Bronchial epithelial cell (primary cell): ENCODE measurements around the gene TNFAIP8L1. TPM values are rescaled to one million over a fixed set of nuclear protein-coding genes. Genes with fewer than 3 reads are reported as not detected.
A peak's percentile ranks its signal among the peaks of the same experiment; 100 is the strongest.

Experiments
- DNase-seq: peaks from one replicate; pipeline ENCODE4 v3.0.0-alpha.2; 2010; ENCODE audit warnings: low read depth
- FAIRE-seq: peaks from 2 replicates; lab custom pipeline; 2011; peaks lifted over from hg19 to GRCh38; lab: Jason Lieb, UNC
- H3K27me3 ChIP-seq: 2 replicates; pipeline ENCODE4 v1.5.1; 2011; ENCODE audit warnings: low read length; ENCODE audit not compliant: control insufficient read depth, insufficient read depth
- H3K36me3 ChIP-seq: 2 replicates; pipeline ENCODE4 v1.5.1; 2011; ENCODE audit warnings: low read length; ENCODE audit not compliant: control insufficient read depth, insufficient read depth
- H3K4me3 ChIP-seq: 2 replicates; pipeline ENCODE4 v1.5.1; 2011; ENCODE audit warnings: mild to moderate bottlenecking, low read depth, low read length, control low read depth
- total RNA-seq: library from RNA; depleted of rRNA; stranded (reverse); fragments of >200 nt; gene quantifications from 2 replicates; pipeline ENCODE4 v1.2.1, GENCODE V29; 2014
- TF ChIP-seq, protein P1 (sequence below): IDR thresholded peaks from 2 replicates; pipeline ENCODE4 v1.5.1; 2011; ENCODE audit warnings: mild to moderate bottlenecking, moderate library complexity, low read length, control low read depth, inconsistent platforms; ENCODE audit not compliant: insufficient read depth, severe bottlenecking

TNFAIP8L1 gene
- total RNA-seq, 1 donor from 2014 or later: 0.53 TPM

DNA sequence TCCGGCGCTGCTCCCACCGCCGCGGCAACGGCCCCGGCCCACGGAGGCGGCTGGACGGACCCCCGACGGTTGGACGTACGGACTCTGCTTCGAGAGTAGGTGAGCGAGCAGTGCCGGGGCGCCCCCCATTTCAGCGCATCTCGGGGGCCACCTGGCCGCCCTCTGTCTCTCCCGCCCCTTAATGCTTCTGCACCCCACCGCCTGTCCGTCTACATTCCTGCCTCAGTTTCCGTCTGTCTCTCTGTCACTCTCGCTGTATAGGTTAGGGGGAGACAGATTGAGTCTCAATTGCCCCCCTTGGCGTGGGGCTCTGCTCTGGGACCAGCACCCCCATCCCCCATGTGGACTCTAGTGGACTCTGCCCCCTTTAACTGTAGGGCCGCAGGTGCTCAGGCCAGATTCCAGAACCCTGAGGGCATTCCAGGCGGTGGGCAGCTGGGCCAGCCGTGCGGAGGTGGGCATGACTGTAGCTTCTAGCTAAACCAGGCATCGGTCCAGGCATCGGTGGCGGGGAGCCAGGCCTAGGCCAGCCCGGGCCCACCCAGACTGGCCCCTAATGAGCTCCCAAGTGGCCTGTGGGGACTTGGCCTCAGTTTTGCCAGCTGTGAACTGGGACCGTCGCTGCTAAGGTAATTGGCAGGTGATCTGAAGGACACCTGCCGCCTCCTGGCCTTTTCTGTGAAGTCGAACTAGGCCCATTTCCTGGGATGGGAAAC, 373 bp downstream of the TNFAIP8L1 start:
- Histone ChIP-seq H3K4me3 (peak overlapping the region; percentile 53), H3K36me3 (no peaks in the 10 kb centered on the region), H3K27me3 (no peaks in the 10 kb centered on the region)
- FAIRE-seq (no peak), DNase-seq (no peak)
- TF ChIP-seq, protein P1, sequence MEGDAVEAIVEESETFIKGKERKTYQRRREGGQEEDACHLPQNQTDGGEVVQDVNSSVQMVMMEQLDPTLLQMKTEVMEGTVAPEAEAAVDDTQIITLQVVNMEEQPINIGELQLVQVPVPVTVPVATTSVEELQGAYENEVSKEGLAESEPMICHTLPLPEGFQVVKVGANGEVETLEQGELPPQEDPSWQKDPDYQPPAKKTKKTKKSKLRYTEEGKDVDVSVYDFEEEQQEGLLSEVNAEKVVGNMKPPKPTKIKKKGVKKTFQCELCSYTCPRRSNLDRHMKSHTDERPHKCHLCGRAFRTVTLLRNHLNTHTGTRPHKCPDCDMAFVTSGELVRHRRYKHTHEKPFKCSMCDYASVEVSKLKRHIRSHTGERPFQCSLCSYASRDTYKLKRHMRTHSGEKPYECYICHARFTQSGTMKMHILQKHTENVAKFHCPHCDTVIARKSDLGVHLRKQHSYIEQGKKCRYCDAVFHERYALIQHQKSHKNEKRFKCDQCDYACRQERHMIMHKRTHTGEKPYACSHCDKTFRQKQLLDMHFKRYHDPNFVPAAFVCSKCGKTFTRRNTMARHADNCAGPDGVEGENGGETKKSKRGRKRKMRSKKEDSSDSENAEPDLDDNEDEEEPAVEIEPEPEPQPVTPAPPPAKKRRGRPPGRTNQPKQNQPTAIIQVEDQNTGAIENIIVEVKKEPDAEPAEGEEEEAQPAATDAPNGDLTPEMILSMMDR: no peak

DNA sequence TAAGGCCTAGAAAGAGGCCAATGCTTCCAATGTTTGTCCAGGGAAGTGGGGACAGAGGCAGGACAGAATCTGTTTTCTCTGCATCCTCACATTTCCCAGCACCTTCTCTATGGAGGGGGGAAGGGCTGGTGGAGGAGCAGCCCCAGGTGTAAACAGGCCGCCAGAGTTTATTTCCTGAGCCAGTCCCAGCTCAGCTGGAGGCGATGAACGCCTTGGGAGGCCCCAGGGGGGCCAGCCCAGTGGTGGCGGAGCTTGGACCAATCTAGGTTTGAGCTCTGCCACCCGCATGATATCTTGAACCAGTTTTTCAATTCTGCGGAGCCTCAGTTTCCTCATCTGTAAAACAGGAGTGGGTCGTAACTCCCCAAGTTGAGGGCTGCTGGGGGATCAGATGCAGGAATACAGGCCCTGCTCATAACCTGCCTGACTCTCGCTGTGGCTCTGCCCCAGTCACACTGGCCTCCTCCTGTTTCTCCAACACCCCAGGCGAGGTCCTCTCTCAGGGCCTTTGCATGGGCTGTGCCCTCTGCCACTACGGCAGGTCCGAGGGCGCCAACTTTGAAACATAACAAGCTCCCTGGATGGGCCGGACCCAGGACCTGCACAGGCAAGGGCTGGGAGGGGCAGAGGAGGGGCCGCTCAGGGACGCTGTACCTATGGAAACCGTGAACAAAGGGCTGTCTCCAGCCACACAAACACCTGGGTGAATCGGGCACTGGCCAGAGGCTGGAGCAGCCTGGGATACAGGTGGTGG, 1.1 kb downstream of the TNFAIP8L1 start:
- TF ChIP-seq, protein P1: no peak
- Histone ChIP-seq H3K4me3 (peak overlapping the region; percentile 53), H3K36me3 (no peaks in the 10 kb centered on the region), H3K27me3 (no peaks in the 10 kb centered on the region)
- FAIRE-seq: no peak
- DNase-seq: peak; percentile 15

DNA sequence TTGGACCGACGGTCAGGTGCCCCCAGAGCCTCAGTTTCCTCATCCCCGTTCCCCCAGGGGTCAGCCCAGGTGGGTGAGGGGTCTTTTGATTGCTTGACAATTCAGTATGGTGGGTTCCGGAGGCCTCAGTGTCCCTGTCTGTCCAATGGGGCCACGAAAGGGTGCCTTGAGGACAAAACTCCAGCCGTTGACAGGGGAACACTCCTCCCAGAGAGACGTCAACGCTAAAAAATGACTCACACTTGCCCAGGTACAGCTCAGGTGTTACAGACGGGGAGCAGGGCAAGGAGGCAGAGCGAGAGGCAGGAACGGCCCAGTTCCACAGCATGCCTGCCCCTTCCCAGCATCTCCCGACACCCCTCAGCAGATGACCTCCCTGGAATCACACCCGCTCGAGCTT, 1.8 kb downstream of the TNFAIP8L1 start:
- no peaks in the 10 kb centered on the region for H3K27me3 ChIP-seq
- DNase-seq: peak; percentile 57
- no peaks in the 10 kb centered on the region for H3K36me3 ChIP-seq
- H3K4me3 ChIP-seq: no peak overlapping the region
- TF ChIP-seq, protein P1: no peak
- no peak for FAIRE-seq

DNA sequence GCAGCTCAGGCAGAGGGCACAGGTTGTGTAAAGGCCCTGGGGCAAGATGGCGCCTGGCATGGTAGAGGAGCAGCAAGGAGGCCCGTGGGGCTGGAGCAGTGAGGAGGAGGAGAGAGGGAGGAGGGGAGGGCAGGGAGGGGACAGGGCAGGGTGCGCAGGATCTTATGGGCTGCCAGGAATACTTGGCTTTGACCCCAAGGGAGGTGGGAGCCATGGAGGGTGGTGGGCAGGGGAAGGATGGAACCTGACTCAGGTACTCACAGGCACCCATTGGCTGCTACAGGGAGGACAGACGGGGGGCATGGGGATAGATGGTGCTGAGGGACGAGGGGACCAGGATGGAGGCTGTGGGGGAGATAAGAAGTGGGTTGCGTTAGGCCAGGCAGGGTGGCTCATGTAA, 3.3 kb downstream of the TNFAIP8L1 start:
- FAIRE-seq: no peak

DNA sequence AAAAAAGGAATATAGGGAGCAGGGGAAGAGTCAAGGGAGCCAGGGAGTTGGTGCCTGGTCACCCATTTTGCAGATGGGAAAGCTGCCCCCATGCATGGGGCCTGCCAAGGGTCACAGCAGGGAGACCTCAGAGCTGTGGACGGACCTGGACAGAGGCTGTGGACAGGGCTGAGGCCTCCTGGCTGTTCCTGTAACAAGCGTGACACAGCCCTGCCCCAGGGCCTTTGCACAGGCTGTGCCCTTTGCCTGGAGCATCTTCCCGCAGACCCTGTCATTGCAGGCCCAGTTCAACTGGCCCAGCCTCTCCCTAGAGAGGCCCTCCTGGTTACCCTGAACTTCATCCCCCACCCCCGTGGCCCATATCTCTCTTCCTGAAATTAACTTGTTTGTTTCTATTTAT, 6.4 kb downstream of the TNFAIP8L1 start:
- Histone ChIP-seq H3K27me3 (no peaks in the 10 kb centered on the region), H3K36me3 (no peaks in the 10 kb centered on the region), H3K4me3 (no peak overlapping the region)
- FAIRE-seq: no peak
- TF ChIP-seq, protein P1: no peak
- DNase-seq: no peak

More for the DNA sequence above, 3.3 kb downstream of the TNFAIP8L1 start:
- TF ChIP-seq, protein P1: no peak
- Histone ChIP-seq H3K4me3 (no peak overlapping the region), H3K27me3 (no peaks in the 10 kb centered on the region), H3K36me3 (no peaks in the 10 kb centered on the region)
- DNase-seq: no peak
